H9 (cell line): Measurements from ENCODE around the gene EDIL3. TPM values are rescaled to one million over a fixed set of nuclear protein-coding genes. Genes with fewer than 3 reads are reported as not detected.

ENCODE experiments used
- DNase-seq: peaks from one replicate; pipeline ENCODE4 v3.0.0-alpha.2; 2017
- H2AFZ ChIP-seq: one replicate; pipeline ENCODE4 v1.6.1; 2013; ENCODE audit warnings: mild to moderate bottlenecking, low read length, control low read depth, moderate library complexity
- H2AK5ac ChIP-seq: 2 replicates; pipeline ENCODE4 v1.6.1; 2013; ENCODE audit warnings: low read length, control low read depth, mixed read lengths; ENCODE audit not compliant: insufficient read length
- H2BK120ac ChIP-seq: one replicate; pipeline ENCODE4 v1.6.1; 2013; ENCODE audit warnings: low read depth, mild to moderate bottlenecking, low read length, control low read depth, inconsistent platforms; ENCODE audit not compliant: poor library complexity, severe bottlenecking
- H2BK12ac ChIP-seq: 2 replicates; pipeline ENCODE4 v1.6.1; 2013; ENCODE audit warnings: low read length, control low read depth, mixed read lengths, low read depth; ENCODE audit not compliant: insufficient read length
- H2BK15ac ChIP-seq: 2 replicates; pipeline ENCODE4 v1.6.1; 2013; ENCODE audit warnings: low read depth, low read length, control low read depth
- H2BK20ac ChIP-seq: one replicate; pipeline ENCODE4 v1.6.1; 2013; ENCODE audit warnings: low read depth, mild to moderate bottlenecking, low read length, control low read depth, inconsistent platforms; ENCODE audit not compliant: poor library complexity, severe bottlenecking
- H2BK5ac ChIP-seq: 2 replicates; pipeline ENCODE4 v1.6.1; 2013; ENCODE audit warnings: low read length, control low read depth, mixed read lengths; ENCODE audit not compliant: insufficient read length
- H3K14ac ChIP-seq: 2 replicates; pipeline ENCODE4 v1.6.1; 2013; ENCODE audit warnings: low read length, control low read depth; ENCODE audit not compliant: insufficient read depth
- H3K18ac ChIP-seq: 2 replicates; pipeline ENCODE4 v1.6.1; 2013; ENCODE audit warnings: low read depth, mild to moderate bottlenecking, mixed read lengths, low read length, control low read depth; ENCODE audit not compliant: insufficient read length
- H3K23ac ChIP-seq: 2 replicates; pipeline ENCODE4 v1.6.1; 2013; ENCODE audit warnings: low read length, control low read depth, mixed read lengths, low read depth; ENCODE audit not compliant: insufficient read length
- H3K23me2 ChIP-seq: 2 replicates; pipeline ENCODE4 v1.6.1; 2013; ENCODE audit warnings: low read depth, mild to moderate bottlenecking, mixed read lengths, low read length, control low read depth; ENCODE audit not compliant: insufficient read length, poor library complexity, severe bottlenecking
- H3K27ac ChIP-seq: 2 replicates; pipeline ENCODE4 v1.5.1; 2013; ENCODE audit warnings: low read length, control low read depth, mixed read lengths, low read depth; ENCODE audit not compliant: insufficient read length
- H3K27me3 ChIP-seq: 2 replicates; pipeline ENCODE4 v1.6.1; 2013; ENCODE audit warnings: low read length, control low read depth, inconsistent platforms; ENCODE audit not compliant: insufficient read depth
- H3K4ac ChIP-seq: 2 replicates; pipeline ENCODE4 v1.6.1; 2013; ENCODE audit warnings: low read depth, mild to moderate bottlenecking, control low read depth, inconsistent platforms, low read length, moderate library complexity
- H3K4me1 ChIP-seq: 2 replicates; pipeline ENCODE4 v1.6.1; 2013; ENCODE audit warnings: low read length, control low read depth, inconsistent platforms; ENCODE audit not compliant: insufficient read depth
- H3K4me2 ChIP-seq: 2 replicates; pipeline ENCODE4 v1.6.1; 2013; ENCODE audit warnings: low read length, control low read depth, mixed read lengths; ENCODE audit not compliant: insufficient read length, insufficient read depth
- H3K56ac ChIP-seq: 2 replicates; pipeline ENCODE4 v1.6.1; 2013; ENCODE audit warnings: low read depth, mild to moderate bottlenecking, mixed read lengths, low read length, control low read depth; ENCODE audit not compliant: insufficient read length
- H3K79me1 ChIP-seq: 2 replicates; pipeline ENCODE4 v1.6.1; 2013; ENCODE audit warnings: low read depth, mild to moderate bottlenecking, moderate library complexity, low read length, control low read depth, inconsistent platforms; ENCODE audit not compliant: insufficient read depth, poor library complexity, severe bottlenecking
- H3K79me2 ChIP-seq: 2 replicates; pipeline ENCODE4 v1.6.1; 2013; ENCODE audit warnings: low read length, control low read depth, inconsistent platforms; ENCODE audit not compliant: insufficient read depth
- H3K9ac ChIP-seq: 2 replicates; pipeline ENCODE4 v1.6.1; 2013; ENCODE audit warnings: low read length, control low read depth, mixed read lengths; ENCODE audit not compliant: insufficient read length; ENCODE audit errors: extremely low read depth
- H3K9me3 ChIP-seq: one replicate; pipeline ENCODE4 v1.6.1; 2013; ENCODE audit warnings: low read depth, low read length, inconsistent platforms; ENCODE audit not compliant: control insufficient read depth
- H3T11ph ChIP-seq: one replicate; pipeline ENCODE4 v1.6.1; 2013; ENCODE audit warnings: mild to moderate bottlenecking, low read length, control low read depth, inconsistent platforms
- H4K20me1 ChIP-seq: one replicate; pipeline ENCODE4 v1.6.1; 2013; ENCODE audit not compliant: control insufficient read depth, insufficient read length, insufficient read depth
- H4K5ac ChIP-seq: 2 replicates; pipeline ENCODE4 v1.6.1; 2013; ENCODE audit warnings: low read depth, mild to moderate bottlenecking, mixed read lengths, low read length, control low read depth; ENCODE audit not compliant: insufficient read length
- H4K8ac ChIP-seq: replicated peaks from 2 replicates; pipeline ENCODE4 v1.6.1; 2013; ENCODE audit warnings: low read length, control low read depth, mixed read lengths, low read depth; ENCODE audit not compliant: insufficient read length
- H4K91ac ChIP-seq: 2 replicates; pipeline ENCODE4 v1.6.1; 2013; ENCODE audit warnings: low read depth, mild to moderate bottlenecking, moderate library complexity, mixed read lengths, low read length, control low read depth; ENCODE audit not compliant: insufficient read length
- H3K27ac Mint-ChIP-seq, 3 experiments: 2 replicates in 2 of 3; 3 replicates in 1 of 3; pipeline ENCODE4 v1.8.0; 2020 to 2021; ENCODE audit warnings: mixed read lengths in 3 of 3, mild to moderate bottlenecking in 1 of 3, moderate library complexity in 1 of 3
- H3K27me3 Mint-ChIP-seq: 2 replicates; pipeline ENCODE4 v1.8.0; 2021; ENCODE audit warnings: low read depth, mild to moderate bottlenecking, moderate library complexity, mixed read lengths
- H3K36me3 Mint-ChIP-seq, 3 experiments: 2 replicates in 2 of 3; 3 replicates in 1 of 3; pipeline ENCODE4 v1.8.0; 2020 to 2021; ENCODE audit warnings: low read depth in 3 of 3, mixed read lengths in 3 of 3; ENCODE audit not compliant: insufficient read depth in 1 of 3
- H3K4me1 Mint-ChIP-seq, 2 experiments: 2 replicates each; pipeline ENCODE4 v1.8.0; 2020; ENCODE audit warnings: mixed read lengths in 2 of 2
- H3K4me3 Mint-ChIP-seq, 2 experiments: 2 replicates in 1 of 2; 3 replicates in 1 of 2; pipeline ENCODE4 v1.8.0; 2020 to 2021; ENCODE audit warnings: mild to moderate bottlenecking in 2 of 2, mixed read lengths in 2 of 2, moderate library complexity in 1 of 2
- H3K9me3 Mint-ChIP-seq, 2 experiments: 2 replicates in 1 of 2; 3 replicates in 1 of 2; pipeline ENCODE4 v1.8.0; 2020; ENCODE audit warnings: mild to moderate bottlenecking in 2 of 2, mixed read lengths in 2 of 2, moderate library complexity in 1 of 2
- CTCF ChIP-seq: fragments of 200-600 bp; sonication (generic); conservative IDR thresholded peaks from 3 replicates; pipeline ENCODE4 v1.8.0; 2021; ENCODE audit warnings: antibody characterized with exemption, mild to moderate bottlenecking
- WGBS: extraction: QIAGEN DNeasy Blood & Tissue Kit; methylation state at CpG from one replicate; pipeline ENCODE4 v1.1.7; 2013; ENCODE audit warnings: missing lambda C conversion rate, low lambda C conversion rate, mixed read lengths; ENCODE audit not compliant: insufficient read length; ENCODE audit errors: extremely low coverage; 5-methylcytosine and 5-hydroxymethylcytosine counted together
- total RNA-seq: library from RNA; stranded (reverse); gene quantifications from 2 replicates; pipeline ENCODE4 v1.2.1, GENCODE V29; 2021

Gene EDIL3
- total RNA-seq, 1 experiment from 2014 or later = 61.9 TPM

GRCh38 chr5:84425365-84425881 is 40.7 kb upstream of the EDIL3 start:
- H3K18ac ChIP-seq = no peak overlapping the region
- no peaks in the 10 kb centered on the region for H3K27me3 ChIP-seq
- no peak overlapping the region for H3K4me2 ChIP-seq
- no peak for DNase-seq
- H3K23me2 ChIP-seq = no peaks in the 10 kb centered on the region
- no peak overlapping the region for H2BK15ac ChIP-seq
- no peak overlapping the region for H3K14ac ChIP-seq
- H2BK120ac ChIP-seq = no peak overlapping the region
- Mint-ChIP-seq H3K27me3 (no peaks in the 10 kb centered on the region), H3K27ac (peak overlapping the region in 2 of 3 experiments; percentile 25 to 63; a peak in 1 of 7 replicates), H3K4me1 (peaks cover 10 to 23% of the 10 kb centered on the region in 2 experiments), H3K36me3 (peaks cover 0 to 9% (median 8%) of the 10 kb centered on the region in 3 experiments; a peak in 3 of 7 replicates), H3K9me3 (peaks cover 3% of the 10 kb centered on the region in 2 experiments; a peak in 3 of 5 replicates), H3K4me3 (no peak overlapping the region)
- H3K9me3 ChIP-seq = no peaks in the 10 kb centered on the region
- no peak overlapping the region for H4K8ac ChIP-seq
- no peak overlapping the region for H2BK12ac ChIP-seq
- H4K20me1 ChIP-seq = no peaks in the 10 kb centered on the region
- H3K56ac ChIP-seq = no peak overlapping the region
- no peak overlapping the region for H4K5ac ChIP-seq
- H4K91ac ChIP-seq = no peak overlapping the region
- no peak overlapping the region for H2AK5ac ChIP-seq
- H3K4ac ChIP-seq = no peak overlapping the region
- no peak overlapping the region for H3K9ac ChIP-seq
- no peaks in the 10 kb centered on the region for H3K79me2 ChIP-seq
- no peak overlapping the region for H3K27ac ChIP-seq
- H3K79me1 ChIP-seq = no peaks in the 10 kb centered on the region
- no peak overlapping the region for H2BK5ac ChIP-seq
- H2AFZ ChIP-seq = no peak overlapping the region
- TF ChIP-seq CTCF = no peak
- H3K23ac ChIP-seq = no peak overlapping the region
- WGBS = no CpG with 5 or more reads among the region's 1 CpG
- H3T11ph ChIP-seq = no peak overlapping the region
- no peaks in the 10 kb centered on the region for H3K4me1 ChIP-seq
- no peak overlapping the region for H2BK20ac ChIP-seq
